Nephron (organoid): ENCODE results near the gene TOLLIP.

Experiments used
- H3K27ac Mint-ChIP-seq, 3 experiments: 2 replicates each; pipeline ENCODE4 v1.8.0; 2020; ENCODE audit warnings: mixed read lengths in 3 of 3, mild to moderate bottlenecking in 2 of 3, moderate library complexity in 1 of 3
- H3K27me3 Mint-ChIP-seq: 2 replicates; pipeline ENCODE4 v1.8.0; 2021; ENCODE audit warnings: low read depth, mild to moderate bottlenecking, moderate library complexity, mixed read lengths
- H3K36me3 Mint-ChIP-seq: 2 replicates; pipeline ENCODE4 v1.8.0; 2020; ENCODE audit warnings: low read depth, mixed read lengths
- H3K4me1 Mint-ChIP-seq: 2 replicates; pipeline ENCODE4 v1.8.0; 2020; ENCODE audit warnings: mixed read lengths
- H3K4me3 Mint-ChIP-seq, 3 experiments: 2 replicates each; pipeline ENCODE4 v1.8.0; 2020; ENCODE audit warnings: mild to moderate bottlenecking in 3 of 3, mixed read lengths in 3 of 3, moderate library complexity in 2 of 3
- H3K9me3 Mint-ChIP-seq: 2 replicates; pipeline ENCODE4 v1.8.0; 2020; ENCODE audit warnings: mixed read lengths
- TF ChIP-seq, protein P1 (sequence below), 3 experiments: fragments of 200-600 bp; sonication (generic); IDR thresholded peaks; one replicate each; pipeline ENCODE4 v1.5.0; 2021; ENCODE audit warnings: antibody characterized with exemption in 3 of 3; ENCODE audit not compliant: unreplicated experiment in 3 of 3

Gene TOLLIP

DNA sequence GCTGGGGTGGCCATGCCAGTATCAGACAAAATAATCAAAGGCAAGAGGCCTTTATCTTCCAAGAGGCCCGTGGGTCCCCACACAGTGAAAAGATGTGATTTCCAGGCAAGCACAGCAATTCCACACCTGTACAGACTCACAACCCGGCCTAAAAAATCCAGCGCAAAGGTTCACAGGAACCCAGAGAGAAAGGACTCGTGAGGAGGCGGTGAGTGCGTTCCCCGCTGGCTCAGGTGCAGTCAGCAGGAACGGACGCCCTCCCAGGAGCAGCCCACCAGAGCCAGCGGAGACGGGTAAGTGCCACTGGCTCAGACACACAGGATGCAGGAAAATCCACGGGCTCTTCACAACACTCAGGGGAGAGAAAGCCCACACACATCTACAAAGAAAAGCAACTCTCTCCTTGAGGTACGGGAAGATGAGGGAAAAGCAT lies 4.4 kb downstream of the TOLLIP start:
- TF ChIP-seq, protein P1, sequence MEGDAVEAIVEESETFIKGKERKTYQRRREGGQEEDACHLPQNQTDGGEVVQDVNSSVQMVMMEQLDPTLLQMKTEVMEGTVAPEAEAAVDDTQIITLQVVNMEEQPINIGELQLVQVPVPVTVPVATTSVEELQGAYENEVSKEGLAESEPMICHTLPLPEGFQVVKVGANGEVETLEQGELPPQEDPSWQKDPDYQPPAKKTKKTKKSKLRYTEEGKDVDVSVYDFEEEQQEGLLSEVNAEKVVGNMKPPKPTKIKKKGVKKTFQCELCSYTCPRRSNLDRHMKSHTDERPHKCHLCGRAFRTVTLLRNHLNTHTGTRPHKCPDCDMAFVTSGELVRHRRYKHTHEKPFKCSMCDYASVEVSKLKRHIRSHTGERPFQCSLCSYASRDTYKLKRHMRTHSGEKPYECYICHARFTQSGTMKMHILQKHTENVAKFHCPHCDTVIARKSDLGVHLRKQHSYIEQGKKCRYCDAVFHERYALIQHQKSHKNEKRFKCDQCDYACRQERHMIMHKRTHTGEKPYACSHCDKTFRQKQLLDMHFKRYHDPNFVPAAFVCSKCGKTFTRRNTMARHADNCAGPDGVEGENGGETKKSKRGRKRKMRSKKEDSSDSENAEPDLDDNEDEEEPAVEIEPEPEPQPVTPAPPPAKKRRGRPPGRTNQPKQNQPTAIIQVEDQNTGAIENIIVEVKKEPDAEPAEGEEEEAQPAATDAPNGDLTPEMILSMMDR (IDR thresholded peaks at IDR 0.05; ENCODE audit: unreplicated experiment in 3 of 3), result no peak
- Mint-ChIP-seq H3K4me3 (peak overlapping the region; percentile 59 to 74 (median 61)), H3K27ac (peak overlapping the region; percentile 85 to 97 (median 96)), H3K4me1 (peaks cover 43% of the 10 kb centered on the region), H3K36me3 (no peaks in the 10 kb centered on the region), H3K27me3 (no peaks in the 10 kb centered on the region), H3K9me3 (no peaks in the 10 kb centered on the region)

DNA sequence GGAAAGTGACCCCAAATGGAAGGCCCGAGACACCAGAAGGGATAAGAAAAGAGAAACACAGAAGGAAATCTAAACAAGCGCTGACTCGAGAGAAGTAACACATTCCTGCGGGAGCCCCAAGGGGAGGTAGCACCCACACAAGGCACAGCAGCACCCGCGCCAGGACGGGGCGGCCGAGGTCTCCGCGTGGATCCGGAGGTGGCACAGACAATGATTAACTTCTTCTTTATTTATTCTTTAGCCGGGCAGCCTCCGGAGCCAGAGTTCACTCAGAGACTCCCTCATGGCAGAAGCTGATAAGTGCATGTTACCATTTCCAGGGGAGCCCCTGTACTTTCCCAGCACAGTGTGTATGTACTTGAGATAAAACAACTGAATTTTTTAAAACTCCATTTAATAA lies 5.1 kb downstream of the TOLLIP start:
- peak overlapping the region; percentile 41 to 72 (median 61) for H3K4me3 Mint-ChIP-seq
- no peaks in the 10 kb centered on the region for H3K9me3 Mint-ChIP-seq
- H3K4me1 Mint-ChIP-seq, result peaks cover 48% of the 10 kb centered on the region
- H3K27me3 Mint-ChIP-seq, result no peaks in the 10 kb centered on the region
- H3K27ac Mint-ChIP-seq, result peak overlapping the region; percentile 85 to 97 (median 96)
- TF ChIP-seq, protein P1 (IDR thresholded peaks at IDR 0.05; ENCODE audit: unreplicated experiment in 3 of 3), result no peak
- no peaks in the 10 kb centered on the region for H3K36me3 Mint-ChIP-seq

DNA sequence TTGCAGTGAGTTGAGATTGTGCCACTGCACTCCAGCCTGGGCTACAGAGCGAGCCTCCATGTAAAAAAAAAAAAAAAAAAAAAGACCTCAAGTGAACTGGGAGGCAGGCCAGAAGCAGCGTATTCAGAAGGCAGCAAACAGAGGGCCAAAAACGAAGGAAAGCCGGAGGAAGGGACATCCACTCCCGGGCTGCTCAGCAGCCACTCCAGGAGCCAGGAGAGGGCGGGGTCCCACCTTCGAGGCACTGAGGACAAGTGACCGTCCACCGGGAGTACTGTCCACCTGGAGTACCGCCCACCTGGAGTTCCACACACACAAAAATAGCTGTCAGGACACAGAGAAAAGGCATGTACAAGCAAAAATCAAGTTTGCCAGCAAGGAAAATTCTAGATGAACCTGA lies 5.5 kb downstream of the TOLLIP start:
- H3K27ac Mint-ChIP-seq, result peak overlapping the region; percentile 85 to 97 (median 96)
- no peaks in the 10 kb centered on the region for H3K27me3 Mint-ChIP-seq
- peak overlapping the region; percentile 41 to 72 (median 61) for H3K4me3 Mint-ChIP-seq
- TF ChIP-seq, protein P1 (IDR thresholded peaks at IDR 0.05; ENCODE audit: unreplicated experiment in 3 of 3), result no peak
- peaks cover 52% of the 10 kb centered on the region for H3K4me1 Mint-ChIP-seq
- H3K9me3 Mint-ChIP-seq, result no peaks in the 10 kb centered on the region
- H3K36me3 Mint-ChIP-seq, result no peaks in the 10 kb centered on the region

DNA sequence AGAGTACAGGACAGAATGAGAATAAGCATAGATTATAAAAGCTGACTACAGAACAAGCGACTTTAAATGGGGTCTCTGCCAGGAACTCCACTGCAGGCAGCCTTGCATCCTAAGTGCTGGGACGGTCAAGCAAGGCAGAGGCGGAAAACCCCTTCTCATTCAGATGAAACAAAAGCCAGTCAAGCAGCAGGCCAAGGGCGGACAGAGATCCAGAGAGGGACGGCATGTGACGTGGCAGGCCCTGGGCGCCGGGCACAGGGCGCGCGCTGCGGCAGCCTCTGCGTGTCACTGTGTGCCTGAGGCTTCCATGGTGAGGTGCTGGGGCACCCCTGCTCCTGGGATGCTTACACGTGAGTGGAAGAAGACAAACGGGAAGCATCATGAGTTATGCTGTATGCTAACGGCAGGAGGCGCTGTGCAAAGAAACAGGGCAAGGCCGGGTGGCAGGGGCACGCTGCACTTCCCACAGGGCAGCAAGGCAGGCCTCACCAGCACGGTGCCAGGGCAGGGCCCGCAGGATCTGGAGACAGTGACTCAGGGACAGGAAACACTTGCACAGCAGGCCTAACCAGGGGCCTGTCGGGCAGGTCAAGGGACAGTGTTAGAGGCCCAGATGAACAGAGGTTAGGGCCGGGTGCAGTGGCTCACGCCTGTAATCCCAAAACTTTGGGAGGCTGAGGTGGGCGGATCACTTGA lies 6.2 kb downstream of the TOLLIP start:
- peaks cover 56% of the 10 kb centered on the region for H3K4me1 Mint-ChIP-seq
- H3K9me3 Mint-ChIP-seq, result no peaks in the 10 kb centered on the region
- TF ChIP-seq, protein P1 (IDR thresholded peaks at IDR 0.05; ENCODE audit: unreplicated experiment in 3 of 3), result no peak
- no peaks in the 10 kb centered on the region for H3K27me3 Mint-ChIP-seq
- H3K36me3 Mint-ChIP-seq, result no peaks in the 10 kb centered on the region
- peak overlapping the region; percentile 77 to 94 (median 86) for H3K27ac Mint-ChIP-seq
- peak overlapping the region; percentile 58 to 72 (median 63) for H3K4me3 Mint-ChIP-seq

DNA sequence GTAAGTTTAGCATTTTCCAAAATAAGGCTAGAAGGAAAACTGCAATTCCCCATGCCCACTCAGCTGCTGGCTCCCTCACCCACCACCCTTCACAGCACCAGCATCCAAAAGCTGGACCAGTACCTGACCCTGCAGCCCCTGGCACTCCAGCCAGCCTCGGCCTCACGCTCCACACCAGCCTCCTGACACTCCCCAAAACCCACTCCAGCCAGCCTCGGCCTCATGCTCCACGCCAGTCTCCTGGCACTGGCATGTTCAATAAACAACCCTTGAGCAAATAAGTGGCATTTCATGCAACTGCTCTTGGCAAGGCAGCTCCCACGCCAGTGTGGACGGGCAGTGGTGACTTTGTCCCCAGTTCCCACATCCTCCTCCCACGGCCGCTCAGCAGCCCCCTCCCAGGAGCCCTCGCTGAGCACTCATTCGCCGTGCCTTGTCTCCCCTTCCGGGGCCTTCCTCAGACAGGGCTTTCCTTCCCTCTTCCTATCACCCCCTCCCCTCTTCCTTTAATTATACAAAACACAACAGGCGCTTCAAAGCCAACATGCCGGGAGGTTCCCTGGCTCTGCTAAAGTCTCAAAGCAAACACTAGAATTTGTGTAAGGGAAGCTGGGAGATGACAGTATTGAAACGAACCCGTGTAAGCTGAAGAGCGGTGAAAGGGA lies 6.8 kb downstream of the TOLLIP start:
- TF ChIP-seq, protein P1 (IDR thresholded peaks at IDR 0.05; ENCODE audit: unreplicated experiment in 3 of 3), result no peak
- Mint-ChIP-seq H3K27me3 (no peaks in the 10 kb centered on the region), H3K4me1 (peaks cover 53% of the 10 kb centered on the region), H3K4me3 (peak overlapping the region; percentile 58 to 72 (median 63)), H3K9me3 (no peaks in the 10 kb centered on the region), H3K36me3 (no peaks in the 10 kb centered on the region), H3K27ac (peak overlapping the region; percentile 77 to 94 (median 86))
